Cortex of kidney (tissue), 1 donor: Measurements from ENCODE around the gene DTNBP1.

Experiments used
- DNase-seq: peaks from one replicate; lab custom pipeline; 2025; lab: John Stamatoyannopoulos, UW

The DTNBP1 gene

GRCh38 chr6:15623276-15624116 is 39.3 kb downstream of the DTNBP1 start:
- no peak for DNase-seq

- DNase-seq: no peak
Measured at GRCh38 chr6:15622045-15622740, 40.6 kb downstream of the DTNBP1 start.

- DNase-seq: no peak
Measured at GRCh38 chr6:15621203-15622044, 41.4 kb downstream of the DTNBP1 start.

- no peak for DNase-seq
Measured at GRCh38 chr6:15620611-15621010, 42.2 kb downstream of the DTNBP1 start.

- DNase-seq: no peak
Measured at GRCh38 chr6:15619330-15619729, 43.5 kb downstream of the DTNBP1 start.

GRCh38 chr6:15618685-15619084 is 44.1 kb downstream of the DTNBP1 start:
- no peak for DNase-seq

- DNase-seq: no peak
Measured at GRCh38 chr6:15616261-15616660, 46.6 kb downstream of the DTNBP1 start.

GRCh38 chr6:15615802-15616201 is 47.0 kb downstream of the DTNBP1 start:
- DNase-seq: no peak

- DNase-seq: no peak
Measured at GRCh38 chr6:15614277-15614676, 48.6 kb downstream of the DTNBP1 start.

GRCh38 chr6:15608396-15608795 is 54.4 kb downstream of the DTNBP1 start:
- DNase-seq: no peak

- no peak for DNase-seq
Measured at GRCh38 chr6:15607603-15608002, 55.2 kb downstream of the DTNBP1 start.

GRCh38 chr6:15606347-15606746 is 56.5 kb downstream of the DTNBP1 start:
- no peak for DNase-seq

GRCh38 chr6:15604843-15605242 is 58.0 kb downstream of the DTNBP1 start:
- DNase-seq: no peak

GRCh38 chr6:15602154-15602553 is 60.7 kb downstream of the DTNBP1 start:
- no peak for DNase-seq

GRCh38 chr6:15598273-15598798 is 64.5 kb downstream of the DTNBP1 start:
- no peak for DNase-seq

GRCh38 chr6:15596186-15596896 is 66.5 kb downstream of the DTNBP1 start:
- no peak for DNase-seq

- DNase-seq: no peak
Measured at GRCh38 chr6:15595461-15596173, 67.2 kb downstream of the DTNBP1 start.

- DNase-seq: no peak
Measured at GRCh38 chr6:15594512-15595259, 68.1 kb downstream of the DTNBP1 start.

GRCh38 chr6:15593798-15594197 is 69.0 kb downstream of the DTNBP1 start:
- no peak for DNase-seq

GRCh38 chr6:15592610-15593009 is 70.2 kb downstream of the DTNBP1 start:
- no peak for DNase-seq
